ENCODE data around the gene SRSF3. TPM values are rescaled to one million over a fixed set of nuclear protein-coding genes. Genes with fewer than 3 reads are reported as not detected.

Gene SRSF3
- total and polyA plus RNA-seq, 9 of the 15 experiments (the other 6 are each of a cell fraction or from before 2014, with no cell fraction given), result 337 to 1,200 (median 518) TPM

DNA sequence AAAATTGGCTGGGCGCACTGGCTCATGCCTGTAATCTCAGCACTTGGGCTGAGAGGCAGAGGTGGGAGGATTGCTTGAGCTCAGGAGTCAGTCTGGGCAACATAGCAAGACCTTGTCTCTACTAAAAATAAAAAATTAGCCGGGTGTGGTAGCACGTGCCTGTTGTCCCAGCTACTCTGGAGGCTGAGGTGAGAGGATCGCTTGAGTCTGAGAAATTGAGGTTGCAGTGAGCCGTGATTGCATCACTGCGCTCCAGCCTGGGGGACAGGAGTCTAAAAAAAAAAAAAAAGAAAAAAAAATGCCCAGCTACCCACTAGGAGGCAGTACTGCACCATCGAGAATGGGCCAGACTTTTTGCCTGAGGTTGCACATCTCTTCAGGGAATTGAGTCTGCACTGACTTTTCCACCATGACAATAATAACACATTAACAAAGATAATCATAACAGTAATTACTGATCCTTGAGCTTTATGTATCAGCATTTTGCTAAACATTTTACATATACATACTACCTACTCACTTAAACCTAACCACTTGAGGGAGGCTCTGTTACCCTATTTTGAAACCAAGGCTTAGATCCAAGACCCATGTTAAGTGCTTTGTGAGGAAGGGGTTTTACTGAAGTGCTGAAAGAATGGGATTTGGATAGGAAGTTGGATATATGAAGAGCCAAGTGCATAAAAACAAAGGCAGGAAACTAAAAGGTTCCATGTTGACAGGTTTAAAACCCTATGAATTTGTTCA is 21.0 kb downstream of the SRSF3 start:
- FAIRE-seq, result peak; percentile 81
- intact Hi-C loops (cut with micrococcal nuclease), result loop anchor here (2.0 to 10.0 kb wide), 5 partner anchors 66 to 390 kb away; partner anchors contain the start of gene FGD2
- H3K4me1 ChIP-seq (replicated peaks in 1 of 2; ENCODE audit: control insufficient read depth in 2 of 2, insufficient read depth in 2 of 2, low read length in 2 of 2), result peaks cover 6 to 9% of the 10 kb centered on the region in 2 experiments; a peak in 3 of 5 replicates
- in situ Hi-C loops (cut with MboI), result loop anchor here (10.0 kb wide), 1 partner anchor 110 kb away; no protein-coding TSS in a partner anchor
- no peak overlapping the region for H3K4me2 ChIP-seq (ENCODE audit: insufficient read depth, low read length)
- no peaks in the 10 kb centered on the region for H3K9me3 ChIP-seq (replicated peaks; ENCODE audit: control insufficient read depth, insufficient read depth, low read depth, low read length)
- H2AFZ ChIP-seq (ENCODE audit: low read depth, low read length), result no peak overlapping the region
- ATAC-seq, result peak; percentile 76
- no TSS peak for BruUV-seq (replicated peaks)
- no peaks in the 10 kb centered on the region for H3K9me1 ChIP-seq (ENCODE audit: control insufficient read depth, insufficient read depth, low read length)
- H3K27ac ChIP-seq (ENCODE audit: extremely low read depth, low read depth, low read length), result no peak overlapping the region
- H3K27me3 ChIP-seq (ENCODE audit: control insufficient read depth in 2 of 2, insufficient read depth in 2 of 2, low read length in 2 of 2), result no peaks in the 10 kb centered on the region; a peak in 1 of 5 replicates
- ChIA-PET CTCF (ENCODE audit: low intra/inter-chr PET ratio) (interaction anchor here (0.6 to 2.1 kb wide), 11 partner anchors 8 to 1863 kb away, joined by 3 to 27 read pairs (median 8); partner anchors contain the start of gene CDKN1A), POLR2A (interaction anchor here (1.0 to 1.3 kb wide), 6 partner anchors 13 to 146 kb away, joined by 3 to 9 read pairs (median 5); no protein-coding TSS in a partner anchor)
- H4K20me1 ChIP-seq (replicated peaks; ENCODE audit: control insufficient read depth, insufficient read depth, low read length), result peaks cover 13% of the 10 kb centered on the region; the same call in 1 of the 2 replicates
- DNase-seq (ENCODE audit: extremely low read depth in 1 of 4, low spot score in 3 of 4), result peak; percentile 65 to 75 (median 68)
- H3K4me3 ChIP-seq, result no peak overlapping the region
- no peak overlapping the region for H3K9ac ChIP-seq (ENCODE audit: insufficient read depth in 1 of 2, low read depth in 2 of 2, low read length in 2 of 2)
- 18% methylated on average over 7 of the region's 7 CpGs for WGBS (ENCODE audit: insufficient coverage, low coverage, missing lambda C conversion rate)
- no peaks in the 10 kb centered on the region for H3K79me2 ChIP-seq (ENCODE audit: control insufficient read depth, insufficient read depth, low read length)
- peaks cover 22% of the 10 kb centered on the region for H3K36me3 ChIP-seq (ENCODE audit: control insufficient read depth, insufficient read depth, low read length)
- TF ChIP-seq ZNF316 (IDR thresholded peaks at IDR 0.05), result peak; percentile 80
- TF ChIP-seq TBL1XR1 (IDR thresholded peaks at IDR 0.05; ENCODE audit: low read length in 2 of 2), result no peak; a peak in 1 of 4 replicates
- TF ChIP-seq RAD21 (CRISPR knock-in tag; conservative IDR thresholded peaks at IDR 0.05 in 1 of 2, IDR thresholded peaks at IDR 0.05 in 1 of 2), result peak; percentile 82 to 92
- TF ChIP-seq ZC3H8 (IDR thresholded peaks at IDR 0.05), result no peak
- TF ChIP-seq, protein P1, sequence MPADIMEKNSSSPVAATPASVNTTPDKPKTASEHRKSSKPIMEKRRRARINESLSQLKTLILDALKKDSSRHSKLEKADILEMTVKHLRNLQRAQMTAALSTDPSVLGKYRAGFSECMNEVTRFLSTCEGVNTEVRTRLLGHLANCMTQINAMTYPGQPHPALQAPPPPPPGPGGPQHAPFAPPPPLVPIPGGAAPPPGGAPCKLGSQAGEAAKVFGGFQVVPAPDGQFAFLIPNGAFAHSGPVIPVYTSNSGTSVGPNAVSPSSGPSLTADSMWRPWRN (IDR thresholded peaks at IDR 0.05; ENCODE audit: low read depth), result no peak
- peak; percentile 76 for TF ChIP-seq JUN (IDR thresholded peaks at IDR 0.05; ENCODE audit: borderline replicate concordance, low read depth, low read length)
- TF ChIP-seq JUN (CRISPR knock-in tag; IDR thresholded peaks at IDR 0.05; ENCODE audit: borderline replicate concordance), result no peak
- TF ChIP-seq, protein P2, sequence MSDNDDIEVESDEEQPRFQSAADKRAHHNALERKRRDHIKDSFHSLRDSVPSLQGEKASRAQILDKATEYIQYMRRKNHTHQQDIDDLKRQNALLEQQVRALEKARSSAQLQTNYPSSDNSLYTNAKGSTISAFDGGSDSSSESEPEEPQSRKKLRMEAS (CRISPR knock-in tag; IDR thresholded peaks at IDR 0.05), result 0 out of 2 replicates have a peak, but pooled peaks have one; percentile 12
- TF ChIP-seq, protein P3, sequence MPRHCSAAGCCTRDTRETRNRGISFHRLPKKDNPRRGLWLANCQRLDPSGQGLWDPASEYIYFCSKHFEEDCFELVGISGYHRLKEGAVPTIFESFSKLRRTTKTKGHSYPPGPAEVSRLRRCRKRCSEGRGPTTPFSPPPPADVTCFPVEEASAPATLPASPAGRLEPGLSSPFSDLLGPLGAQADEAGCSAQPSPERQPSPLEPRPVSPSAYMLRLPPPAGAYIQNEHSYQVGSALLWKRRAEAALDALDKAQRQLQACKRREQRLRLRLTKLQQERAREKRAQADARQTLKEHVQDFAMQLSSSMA (CRISPR knock-in tag; IDR thresholded peaks at IDR 0.05), result no peak
- TF ChIP-seq CC2D1A (IDR thresholded peaks at IDR 0.05), result peak; percentile 89
- no peak for TF ChIP-seq BRD9 (IDR thresholded peaks at IDR 0.05; ENCODE audit: low read depth, partially characterized antibody)
- TF ChIP-seq, protein P4, sequence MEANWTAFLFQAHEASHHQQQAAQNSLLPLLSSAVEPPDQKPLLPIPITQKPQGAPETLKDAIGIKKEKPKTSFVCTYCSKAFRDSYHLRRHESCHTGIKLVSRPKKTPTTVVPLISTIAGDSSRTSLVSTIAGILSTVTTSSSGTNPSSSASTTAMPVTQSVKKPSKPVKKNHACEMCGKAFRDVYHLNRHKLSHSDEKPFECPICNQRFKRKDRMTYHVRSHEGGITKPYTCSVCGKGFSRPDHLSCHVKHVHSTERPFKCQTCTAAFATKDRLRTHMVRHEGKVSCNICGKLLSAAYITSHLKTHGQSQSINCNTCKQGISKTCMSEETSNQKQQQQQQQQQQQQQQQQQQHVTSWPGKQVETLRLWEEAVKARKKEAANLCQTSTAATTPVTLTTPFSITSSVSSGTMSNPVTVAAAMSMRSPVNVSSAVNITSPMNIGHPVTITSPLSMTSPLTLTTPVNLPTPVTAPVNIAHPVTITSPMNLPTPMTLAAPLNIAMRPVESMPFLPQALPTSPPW (CRISPR knock-in tag; IDR thresholded peaks at IDR 0.05), result peak; percentile 47; the same call in 1 of the 2 replicates
- no peak for TF ChIP-seq ELF1 (tag; IDR thresholded peaks at IDR 0.05)
- TF ChIP-seq, protein P5, sequence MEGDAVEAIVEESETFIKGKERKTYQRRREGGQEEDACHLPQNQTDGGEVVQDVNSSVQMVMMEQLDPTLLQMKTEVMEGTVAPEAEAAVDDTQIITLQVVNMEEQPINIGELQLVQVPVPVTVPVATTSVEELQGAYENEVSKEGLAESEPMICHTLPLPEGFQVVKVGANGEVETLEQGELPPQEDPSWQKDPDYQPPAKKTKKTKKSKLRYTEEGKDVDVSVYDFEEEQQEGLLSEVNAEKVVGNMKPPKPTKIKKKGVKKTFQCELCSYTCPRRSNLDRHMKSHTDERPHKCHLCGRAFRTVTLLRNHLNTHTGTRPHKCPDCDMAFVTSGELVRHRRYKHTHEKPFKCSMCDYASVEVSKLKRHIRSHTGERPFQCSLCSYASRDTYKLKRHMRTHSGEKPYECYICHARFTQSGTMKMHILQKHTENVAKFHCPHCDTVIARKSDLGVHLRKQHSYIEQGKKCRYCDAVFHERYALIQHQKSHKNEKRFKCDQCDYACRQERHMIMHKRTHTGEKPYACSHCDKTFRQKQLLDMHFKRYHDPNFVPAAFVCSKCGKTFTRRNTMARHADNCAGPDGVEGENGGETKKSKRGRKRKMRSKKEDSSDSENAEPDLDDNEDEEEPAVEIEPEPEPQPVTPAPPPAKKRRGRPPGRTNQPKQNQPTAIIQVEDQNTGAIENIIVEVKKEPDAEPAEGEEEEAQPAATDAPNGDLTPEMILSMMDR (IDR thresholded peaks at IDR 0.05 in 2 of 3, conservative IDR thresholded peaks at IDR 0.05 in 1 of 3; ENCODE audit: insufficient read depth in 2 of 3, low read depth in 1 of 3, low read length in 3 of 3), result peak; percentile 81 to 97 (median 92)
